Coronary artery (tissue), 2 donors: Measurements from ENCODE around the gene THADA.

Experiments
- DNase-seq: peaks from one replicate; pipeline ENCODE4 v3.0.0-alpha.2; 2017; ENCODE audit warnings: low spot score
- H3K27ac ChIP-seq, 2 donors: fragments of 200-600 bp; sonication (generic); one replicate each; pipeline ENCODE4 v1.5.1; 2016 to 2019
- H3K4me3 ChIP-seq: fragments of 200-600 bp; sonication (generic); 2 replicates; pipeline ENCODE4 v1.5.1; 2016; ENCODE audit warnings: mild to moderate bottlenecking, moderate library complexity
- TF ChIP-seq, protein P1 (sequence below): fragments of 200-600 bp; sonication (generic); IDR thresholded peaks from one replicate; pipeline ENCODE4 v1.5.1; 2019; ENCODE audit warnings: antibody characterized with exemption

The THADA gene

DNA sequence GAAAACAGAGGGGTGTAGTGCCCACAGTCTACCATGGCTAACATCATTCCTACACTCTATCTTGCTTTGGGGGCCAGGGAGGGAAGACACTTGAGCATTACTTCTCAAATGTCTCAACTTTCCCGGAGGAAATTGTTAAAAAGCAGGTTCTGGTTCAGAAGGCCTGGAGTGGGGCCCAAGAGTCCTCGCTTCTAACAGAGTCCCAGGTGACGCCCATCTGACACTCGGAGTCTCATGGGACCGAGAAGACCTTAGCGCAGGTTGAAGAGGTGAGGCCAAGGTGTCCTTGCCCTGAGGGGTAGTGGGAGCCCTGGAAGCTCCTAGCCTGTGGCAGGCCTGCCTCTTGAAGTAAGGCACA lies 409.5 kb downstream of the THADA start:
- TF ChIP-seq, protein P1, sequence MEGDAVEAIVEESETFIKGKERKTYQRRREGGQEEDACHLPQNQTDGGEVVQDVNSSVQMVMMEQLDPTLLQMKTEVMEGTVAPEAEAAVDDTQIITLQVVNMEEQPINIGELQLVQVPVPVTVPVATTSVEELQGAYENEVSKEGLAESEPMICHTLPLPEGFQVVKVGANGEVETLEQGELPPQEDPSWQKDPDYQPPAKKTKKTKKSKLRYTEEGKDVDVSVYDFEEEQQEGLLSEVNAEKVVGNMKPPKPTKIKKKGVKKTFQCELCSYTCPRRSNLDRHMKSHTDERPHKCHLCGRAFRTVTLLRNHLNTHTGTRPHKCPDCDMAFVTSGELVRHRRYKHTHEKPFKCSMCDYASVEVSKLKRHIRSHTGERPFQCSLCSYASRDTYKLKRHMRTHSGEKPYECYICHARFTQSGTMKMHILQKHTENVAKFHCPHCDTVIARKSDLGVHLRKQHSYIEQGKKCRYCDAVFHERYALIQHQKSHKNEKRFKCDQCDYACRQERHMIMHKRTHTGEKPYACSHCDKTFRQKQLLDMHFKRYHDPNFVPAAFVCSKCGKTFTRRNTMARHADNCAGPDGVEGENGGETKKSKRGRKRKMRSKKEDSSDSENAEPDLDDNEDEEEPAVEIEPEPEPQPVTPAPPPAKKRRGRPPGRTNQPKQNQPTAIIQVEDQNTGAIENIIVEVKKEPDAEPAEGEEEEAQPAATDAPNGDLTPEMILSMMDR: no peak
- Histone ChIP-seq H3K27ac (peak overlapping the region in 1 of 2 donors; percentile 56), H3K4me3 (no peak overlapping the region)
- DNase-seq: no peak

DNA sequence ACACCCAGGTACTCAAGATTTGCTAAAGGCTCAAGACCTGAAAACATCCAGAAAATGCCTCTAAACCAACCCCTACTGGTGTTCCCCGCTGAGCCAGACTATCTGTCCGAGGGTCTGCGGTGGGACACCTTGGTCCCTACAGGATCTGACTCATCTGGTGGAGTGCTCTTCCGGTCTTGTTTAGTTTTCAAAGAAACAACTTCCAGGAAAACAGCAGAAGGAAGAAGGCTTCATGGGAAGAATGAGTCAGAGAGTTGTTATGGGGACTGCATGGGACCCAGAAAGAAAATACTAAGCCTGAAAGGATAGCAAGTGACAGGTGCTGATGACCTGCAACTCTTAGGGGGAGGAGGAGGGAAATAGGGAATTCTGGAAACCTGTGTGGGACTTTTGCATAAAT lies 410.7 kb downstream of the THADA start:
- no peak for DNase-seq
- Histone ChIP-seq H3K27ac (no peak overlapping the region), H3K4me3 (no peak overlapping the region)
- TF ChIP-seq, protein P1: no peak

DNA sequence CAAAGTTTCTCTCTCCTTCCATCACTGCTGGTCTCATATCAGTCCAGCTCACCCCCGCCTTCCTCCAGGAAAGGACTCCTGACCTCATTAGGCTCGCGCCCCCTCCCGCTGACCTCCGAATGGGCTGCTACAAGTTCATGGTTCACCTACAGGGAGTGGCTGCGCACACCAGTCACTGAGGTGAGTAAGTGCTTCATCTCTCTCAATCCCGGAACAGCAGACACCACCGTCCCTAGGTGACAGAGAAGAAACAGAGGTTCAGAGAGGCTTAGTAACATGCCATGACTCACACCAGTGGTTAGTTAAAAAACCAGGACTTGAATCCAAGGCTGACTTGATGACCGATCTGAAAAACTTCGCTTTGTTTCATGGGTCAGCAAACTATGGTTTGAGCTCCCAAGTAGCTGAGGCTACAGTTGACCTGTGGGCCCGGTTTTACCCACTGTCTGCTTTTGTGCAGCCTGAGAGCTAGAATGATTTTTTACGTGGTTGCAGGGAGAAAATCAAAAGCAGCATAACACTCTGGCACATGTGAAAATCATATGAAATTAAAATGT lies 411.4 kb downstream of the THADA start:
- Histone ChIP-seq H3K4me3 (no peak overlapping the region), H3K27ac (no peak overlapping the region)
- TF ChIP-seq, protein P1: no peak
- DNase-seq: no peak

DNA sequence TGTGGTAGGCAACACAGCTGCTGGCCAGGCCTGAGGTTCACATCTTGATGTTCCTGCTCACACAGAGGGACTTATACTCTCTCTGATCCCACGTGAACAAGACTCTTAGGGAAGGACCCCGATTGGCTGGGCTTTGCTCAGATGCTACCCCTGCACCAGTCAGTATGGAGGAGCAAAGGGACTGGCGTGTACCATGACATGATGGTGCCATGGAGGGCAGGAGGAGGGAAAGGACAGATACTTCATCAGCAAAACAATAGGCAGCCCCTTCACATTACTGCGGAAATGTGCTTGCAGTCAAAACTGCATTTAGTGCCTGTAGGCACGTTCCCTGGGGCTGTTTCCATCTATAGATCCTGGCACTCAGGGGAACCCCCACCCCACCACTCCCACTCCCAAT lies 412.1 kb downstream of the THADA start:
- DNase-seq: no peak
- H3K4me3 ChIP-seq: no peak overlapping the region
- H3K27ac ChIP-seq: no peak overlapping the region
- TF ChIP-seq, protein P1: no peak

DNA sequence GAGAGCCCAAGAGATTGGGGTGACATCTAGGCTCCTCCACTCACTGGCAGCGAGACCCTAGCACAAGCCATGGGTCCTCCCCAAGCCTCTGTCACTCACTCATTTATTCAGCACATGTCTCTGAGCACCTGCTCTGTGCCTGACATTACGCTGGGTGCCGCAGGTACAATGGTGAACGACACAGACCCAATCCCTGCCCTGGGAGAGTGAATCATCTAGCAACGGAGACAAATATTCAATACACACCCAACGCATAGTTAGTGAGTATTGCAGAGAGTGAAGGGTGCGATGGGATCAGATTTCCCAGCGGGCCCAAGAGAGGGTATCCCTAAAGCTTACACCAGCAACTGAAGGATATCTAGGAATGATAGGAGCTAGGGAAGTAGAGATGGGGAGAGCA lies 414.9 kb downstream of the THADA start:
- no peak overlapping the region for H3K27ac ChIP-seq
- no peak overlapping the region for H3K4me3 ChIP-seq
- no peak for DNase-seq
- TF ChIP-seq, protein P1: no peak
